HG03139 (cell line): Measurements from ENCODE around the gene ATP5F1A.
"Not testable (repeated sequence)": the region's sequence is repeated elsewhere in the genome, so short reads cannot be mapped to it uniquely, and the experiment has no call there.

Source experiments
- ATAC-seq: cut with Tn5 transposase; IDR thresholded peaks from one replicate; pipeline ENCODE4 v1.9.1; 2021; ENCODE audit not compliant: unreplicated experiment

Gene ATP5F1A

DNA sequence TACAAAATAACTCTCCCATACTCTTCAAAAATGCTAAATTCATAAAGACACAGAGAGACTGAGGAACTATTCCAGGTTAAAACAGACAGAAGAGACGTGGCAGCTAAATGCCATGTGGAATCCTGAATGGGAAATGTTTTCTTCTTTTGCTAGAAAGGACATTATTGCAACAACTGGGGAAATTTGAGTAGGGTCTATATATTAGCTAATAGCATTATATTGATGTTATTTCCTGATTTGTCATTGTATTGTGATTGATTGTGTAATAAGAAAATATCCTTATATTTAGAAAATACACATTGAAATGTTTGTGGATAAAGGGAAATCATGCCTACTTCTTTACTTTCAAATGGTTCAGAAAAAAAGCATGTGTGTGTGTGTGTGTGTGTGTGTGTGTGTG lies 49.5 kb downstream of the ATP5F1A start:
- ATAC-seq: no peak

- ATAC-seq: not testable (repeated sequence)
These were observed 50.7 kb downstream of the ATP5F1A start for GRCh38 chr18:46047369-46047768.

DNA sequence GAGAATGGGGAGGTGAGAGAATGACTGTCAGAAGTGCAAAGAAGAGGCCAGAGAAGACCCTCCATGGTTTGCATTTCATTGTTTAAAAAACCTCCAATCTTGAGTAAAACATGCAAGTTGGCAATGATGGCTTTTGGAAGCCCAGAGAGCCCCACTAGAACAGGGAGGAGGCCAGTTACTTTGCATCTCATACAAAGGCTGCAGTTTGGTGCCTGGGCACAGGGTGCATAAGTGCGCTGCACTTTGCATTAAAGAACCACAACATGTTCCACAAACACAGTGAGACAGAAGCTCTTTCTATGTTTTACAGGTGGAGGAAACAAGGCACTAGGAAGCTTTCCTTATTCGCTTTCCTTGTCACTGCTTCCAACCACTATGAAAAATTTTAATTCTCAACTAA lies 51.4 kb downstream of the ATP5F1A start:
- no peak for ATAC-seq

- ATAC-seq: no peak
These were observed 52.0 kb downstream of the ATP5F1A start for GRCh38 chr18:46046126-46046525.

- ATAC-seq: no peak
These were observed 55.4 kb downstream of the ATP5F1A start for GRCh38 chr18:46042571-46043123.

DNA sequence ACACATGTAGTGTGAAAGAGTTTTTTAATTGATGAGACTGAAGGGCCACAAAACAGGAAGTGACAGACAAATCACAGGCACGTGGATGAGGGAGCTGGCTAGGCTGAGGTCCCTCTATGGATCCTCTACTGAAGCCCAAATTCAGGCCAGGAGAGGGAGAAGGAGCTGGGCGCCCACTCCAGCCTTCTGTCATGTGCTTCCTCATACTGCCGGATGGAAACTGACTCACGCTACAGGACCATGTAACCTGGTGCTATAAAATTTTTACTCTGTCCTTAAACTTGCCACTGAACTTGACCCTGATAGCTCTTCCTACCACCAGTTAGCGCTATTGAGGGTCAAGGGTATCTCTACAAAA lies 57.4 kb downstream of the ATP5F1A start:
- no peak for ATAC-seq

GRCh38 chr18:46040033-46040746 lies 57.9 kb downstream of the ATP5F1A start:
- no peak for ATAC-seq

DNA sequence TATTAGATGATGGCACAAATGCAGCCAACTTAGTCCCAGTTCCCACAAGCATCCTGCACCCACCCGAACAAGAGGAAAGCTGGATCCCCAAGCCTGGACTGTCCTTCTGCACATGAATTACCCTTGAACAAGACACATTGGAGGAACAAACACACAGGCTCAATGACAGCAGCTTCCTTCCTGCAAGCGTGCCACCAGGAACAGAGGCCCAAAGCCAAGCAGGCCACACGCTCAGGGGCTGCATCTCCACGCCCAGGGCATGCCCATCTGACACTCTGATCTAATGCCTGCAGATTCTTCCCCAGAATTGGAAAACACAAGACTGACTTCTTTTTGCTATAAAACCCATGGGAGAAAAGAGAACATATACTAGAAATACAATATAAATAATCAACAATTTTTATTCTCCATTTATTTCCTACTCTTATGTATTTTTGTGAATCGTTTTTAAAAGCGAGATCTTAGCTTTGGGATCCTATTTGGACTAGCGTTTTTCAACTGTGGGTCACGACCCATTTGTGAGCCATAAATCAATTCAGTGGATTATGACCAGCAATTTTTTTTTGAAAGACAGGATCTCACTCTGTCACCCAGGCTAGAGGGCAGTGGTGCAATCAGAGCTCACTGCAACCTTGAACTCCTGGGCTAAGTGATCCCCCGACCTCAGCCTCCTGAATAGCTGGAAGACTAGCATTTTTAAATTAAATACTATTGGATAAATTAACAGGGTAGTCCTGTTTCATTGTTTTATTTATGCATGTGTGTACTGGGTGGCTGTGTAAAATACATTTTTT lies 60.4 kb downstream of the ATP5F1A start:
- no peak for ATAC-seq

- ATAC-seq: no peak
These were observed 62.1 kb downstream of the ATP5F1A start for GRCh38 chr18:46035696-46036680.

GRCh38 chr18:46034230-46034629 lies 63.9 kb downstream of the ATP5F1A start:
- no peak for ATAC-seq

- ATAC-seq: no peak
These were observed 66.4 kb downstream of the ATP5F1A start for GRCh38 chr18:46031741-46032140.
